Suprapubic skin (tissue), 4 donors: Measurements from ENCODE around the gene RNF150.

Experiments used
- EP300 ChIP-seq: sonication (generic); formaldehyde crosslinking; IDR thresholded peaks from one replicate; pipeline ENCODE4 v1.6.1; 2017; ENCODE audit warnings: antibody characterized with exemption
- POLR2A ChIP-seq, 2 donors: fragments of 450-650 bp; IDR thresholded peaks; one replicate each; pipeline ENCODE4 v1.6.1; 2017; ENCODE audit warnings: antibody characterized with exemption in 2 of 2, mild to moderate bottlenecking in 2 of 2, moderate library complexity in 2 of 2
- POLR2AphosphoS5 ChIP-seq, 3 donors: sonication (generic); formaldehyde crosslinking; IDR thresholded peaks; one replicate each; pipeline ENCODE4 v1.6.1; 2017; ENCODE audit warnings: antibody characterized with exemption in 3 of 3
- TF ChIP-seq, protein P1 (sequence below), 2 donors: fragments of 200-600 bp in 1 of 2; fragments of 450-650 bp in 1 of 2; sonication (generic) in 1 of 2; IDR thresholded peaks; one replicate each; pipeline ENCODE4 v1.5.1; 2016 to 2019; ENCODE audit warnings: antibody characterized with exemption in 2 of 2, mild to moderate bottlenecking in 1 of 2, moderate library complexity in 1 of 2

DNA sequence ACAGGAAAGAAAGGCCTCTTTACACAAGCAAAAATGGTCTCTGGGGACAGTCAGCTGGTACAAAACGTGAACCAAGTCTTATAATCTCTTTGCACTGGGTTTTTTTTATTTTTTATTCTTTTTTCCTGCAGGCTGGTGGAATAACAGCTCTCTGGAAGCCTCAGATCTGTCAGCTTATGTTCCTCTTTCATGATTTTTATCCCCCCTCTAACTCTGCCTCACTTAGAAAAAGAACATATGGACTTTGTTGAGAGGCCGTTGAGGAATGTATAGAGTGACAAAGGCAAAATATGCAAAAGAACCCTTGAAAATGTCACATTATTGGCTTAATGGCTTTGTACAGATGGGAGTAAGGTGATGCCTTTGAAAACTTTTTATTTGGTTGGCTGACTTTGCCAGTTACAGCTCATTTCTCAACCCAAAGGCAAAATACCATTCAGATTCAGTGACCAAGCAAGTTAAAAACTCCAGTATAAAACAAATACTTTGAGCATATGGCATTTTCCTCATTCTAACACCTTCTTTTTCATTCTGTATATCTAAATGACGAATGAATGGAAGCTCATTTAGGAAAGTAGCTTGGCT is 111.1 kb downstream of the RNF150 start:
- TF ChIP-seq, protein P1, sequence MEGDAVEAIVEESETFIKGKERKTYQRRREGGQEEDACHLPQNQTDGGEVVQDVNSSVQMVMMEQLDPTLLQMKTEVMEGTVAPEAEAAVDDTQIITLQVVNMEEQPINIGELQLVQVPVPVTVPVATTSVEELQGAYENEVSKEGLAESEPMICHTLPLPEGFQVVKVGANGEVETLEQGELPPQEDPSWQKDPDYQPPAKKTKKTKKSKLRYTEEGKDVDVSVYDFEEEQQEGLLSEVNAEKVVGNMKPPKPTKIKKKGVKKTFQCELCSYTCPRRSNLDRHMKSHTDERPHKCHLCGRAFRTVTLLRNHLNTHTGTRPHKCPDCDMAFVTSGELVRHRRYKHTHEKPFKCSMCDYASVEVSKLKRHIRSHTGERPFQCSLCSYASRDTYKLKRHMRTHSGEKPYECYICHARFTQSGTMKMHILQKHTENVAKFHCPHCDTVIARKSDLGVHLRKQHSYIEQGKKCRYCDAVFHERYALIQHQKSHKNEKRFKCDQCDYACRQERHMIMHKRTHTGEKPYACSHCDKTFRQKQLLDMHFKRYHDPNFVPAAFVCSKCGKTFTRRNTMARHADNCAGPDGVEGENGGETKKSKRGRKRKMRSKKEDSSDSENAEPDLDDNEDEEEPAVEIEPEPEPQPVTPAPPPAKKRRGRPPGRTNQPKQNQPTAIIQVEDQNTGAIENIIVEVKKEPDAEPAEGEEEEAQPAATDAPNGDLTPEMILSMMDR (IDR thresholded peaks at IDR 0.05) = no peak
- TF ChIP-seq POLR2A (IDR thresholded peaks at IDR 0.05) (no peak), POLR2AphosphoS5 (IDR thresholded peaks at IDR 0.05) (no peak), EP300 (no peak)
